ENCODE data around the gene TUBG1.
"Not testable (repeated sequence)": the region's sequence is repeated elsewhere in the genome, so short reads cannot be mapped to it uniquely, and the experiment has no call there.

The TUBG1 gene

DNA sequence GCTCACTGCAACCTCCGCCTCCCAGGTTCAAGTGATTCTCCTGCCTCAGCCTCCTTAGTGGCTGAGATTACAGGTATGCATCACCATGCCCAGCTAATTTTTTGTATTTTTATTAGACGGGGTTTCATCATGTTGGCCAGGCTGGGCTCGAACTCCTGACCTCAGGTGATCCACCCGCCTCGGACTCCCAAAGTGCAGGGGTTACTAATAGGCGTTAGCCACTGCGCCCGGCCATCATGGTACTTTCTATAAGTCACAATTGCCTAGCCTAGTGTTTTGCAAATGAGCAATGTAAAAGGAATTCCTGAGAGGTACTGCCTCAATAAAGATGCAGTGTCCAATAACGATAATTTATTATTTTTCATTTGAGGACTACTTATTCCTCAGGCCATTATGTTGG is 18.1 kb upstream of the TUBG1 start:
- no peak overlapping the region for H3K4me3 ChIP-seq (ENCODE audit: low read length)
- DNase-seq (ENCODE audit: low read depth): no peak
- TF ChIP-seq, protein P1, sequence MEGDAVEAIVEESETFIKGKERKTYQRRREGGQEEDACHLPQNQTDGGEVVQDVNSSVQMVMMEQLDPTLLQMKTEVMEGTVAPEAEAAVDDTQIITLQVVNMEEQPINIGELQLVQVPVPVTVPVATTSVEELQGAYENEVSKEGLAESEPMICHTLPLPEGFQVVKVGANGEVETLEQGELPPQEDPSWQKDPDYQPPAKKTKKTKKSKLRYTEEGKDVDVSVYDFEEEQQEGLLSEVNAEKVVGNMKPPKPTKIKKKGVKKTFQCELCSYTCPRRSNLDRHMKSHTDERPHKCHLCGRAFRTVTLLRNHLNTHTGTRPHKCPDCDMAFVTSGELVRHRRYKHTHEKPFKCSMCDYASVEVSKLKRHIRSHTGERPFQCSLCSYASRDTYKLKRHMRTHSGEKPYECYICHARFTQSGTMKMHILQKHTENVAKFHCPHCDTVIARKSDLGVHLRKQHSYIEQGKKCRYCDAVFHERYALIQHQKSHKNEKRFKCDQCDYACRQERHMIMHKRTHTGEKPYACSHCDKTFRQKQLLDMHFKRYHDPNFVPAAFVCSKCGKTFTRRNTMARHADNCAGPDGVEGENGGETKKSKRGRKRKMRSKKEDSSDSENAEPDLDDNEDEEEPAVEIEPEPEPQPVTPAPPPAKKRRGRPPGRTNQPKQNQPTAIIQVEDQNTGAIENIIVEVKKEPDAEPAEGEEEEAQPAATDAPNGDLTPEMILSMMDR (conservative IDR thresholded peaks at IDR 0.05; ENCODE audit: low read length): no peak

DNA sequence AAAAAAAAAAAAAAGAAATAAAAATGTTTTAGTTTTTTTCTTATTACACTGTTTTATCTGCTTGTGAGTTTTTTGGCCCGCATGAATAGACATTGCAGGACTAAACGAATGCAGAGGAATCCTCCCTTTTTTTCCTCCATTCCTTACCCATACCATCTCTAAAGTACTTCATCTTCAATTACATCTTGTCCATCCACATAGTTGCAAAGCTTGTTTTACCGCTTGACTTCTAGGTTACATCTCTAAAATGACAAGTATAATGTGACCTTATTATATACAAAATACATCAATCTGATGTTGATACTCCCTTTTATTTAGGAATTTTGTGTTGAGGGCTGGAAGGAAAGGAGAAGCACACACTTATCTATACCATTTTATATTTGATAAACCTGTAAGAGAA is 13.1 kb upstream of the TUBG1 start:
- DNase-seq (ENCODE audit: low read depth): no peak
- TF ChIP-seq, protein P1 (conservative IDR thresholded peaks at IDR 0.05; ENCODE audit: low read length): no peak
- H3K4me3 ChIP-seq (ENCODE audit: low read length): no peak overlapping the region

GRCh38 chr17:42598905-42599304 is 10.6 kb upstream of the TUBG1 start:
- TF ChIP-seq, protein P1 (conservative IDR thresholded peaks at IDR 0.05; ENCODE audit: low read length): no peak
- H3K4me3 ChIP-seq (ENCODE audit: low read length): no peak overlapping the region
- DNase-seq (ENCODE audit: low read depth): peak; percentile 43

- no peak for DNase-seq (ENCODE audit: low read depth)
- no peak overlapping the region for H3K4me3 ChIP-seq (ENCODE audit: low read length)
- TF ChIP-seq, protein P1 (conservative IDR thresholded peaks at IDR 0.05; ENCODE audit: low read length): no peak
These were observed 6.2 kb upstream of the TUBG1 start for GRCh38 chr17:42603318-42603717.

- TF ChIP-seq, protein P1 (conservative IDR thresholded peaks at IDR 0.05; ENCODE audit: low read length): no peak
- peak overlapping the region; percentile 97 for H3K4me3 ChIP-seq (ENCODE audit: low read length)
- DNase-seq (ENCODE audit: low read depth): no peak
These were observed 1.7 kb upstream of the TUBG1 start for GRCh38 chr17:42607769-42608168.

GRCh38 chr17:42608305-42609181 is 940 bp upstream of the TUBG1 start:
- H3K4me3 ChIP-seq (ENCODE audit: low read length): peak overlapping the region; percentile 97
- TF ChIP-seq, protein P1 (conservative IDR thresholded peaks at IDR 0.05; ENCODE audit: low read length): no peak; the same call in 1 of the 2 replicates
- no peak for DNase-seq (ENCODE audit: low read depth)

DNA sequence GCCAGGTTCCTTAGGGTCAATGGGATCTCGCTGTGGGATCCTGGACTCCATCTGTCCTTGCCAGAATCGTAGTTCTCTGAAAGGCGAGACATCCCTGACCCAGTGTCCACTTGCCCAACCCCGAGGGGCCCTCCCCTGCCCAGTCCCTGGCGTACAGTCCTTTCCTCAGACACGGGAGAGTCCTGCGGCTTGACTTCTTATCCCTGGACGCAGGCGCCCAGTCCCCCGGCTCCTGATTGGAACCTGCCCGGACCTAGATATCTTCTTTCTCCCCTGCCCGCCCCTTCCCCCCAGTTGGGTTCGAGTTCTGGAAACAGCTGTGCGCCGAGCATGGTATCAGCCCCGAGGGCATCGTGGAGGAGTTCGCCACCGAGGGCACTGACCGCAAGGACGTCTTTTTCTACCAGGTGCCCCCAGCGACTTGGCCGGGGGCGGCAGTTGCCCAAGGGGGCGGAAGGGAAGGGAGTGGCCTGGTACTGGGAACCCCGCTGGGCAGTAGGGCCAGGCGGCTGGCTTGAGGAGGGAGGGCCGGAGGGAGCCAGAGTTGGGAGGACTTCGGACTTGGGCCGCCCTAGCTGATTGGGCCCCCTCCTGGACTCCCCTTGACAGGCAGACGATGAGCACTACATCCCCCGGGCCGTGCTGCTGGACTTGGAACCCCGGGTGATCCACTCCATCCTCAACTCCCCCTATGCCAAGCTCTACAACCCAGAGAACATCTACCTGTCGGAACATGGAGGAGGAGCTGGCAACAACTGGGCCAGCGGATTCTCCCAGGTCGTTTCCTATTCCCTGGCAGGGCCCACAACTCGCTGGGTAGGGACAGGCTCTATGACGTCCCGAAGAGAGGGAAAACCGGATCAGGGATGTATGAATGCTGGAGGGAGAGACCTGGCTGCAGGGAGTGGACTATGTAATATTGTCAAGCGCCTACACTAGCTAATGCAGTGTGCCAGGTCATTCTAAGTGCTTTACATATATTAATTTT is 625 bp downstream of the TUBG1 start:
- peak overlapping the region; percentile 90 for H3K4me3 ChIP-seq (ENCODE audit: low read length)
- not testable (repeated sequence) for DNase-seq (ENCODE audit: low read depth)

Data from AG10803 (cell line).